Measurements from ENCODE around the gene EGFL7.

EGFL7 gene

GRCh38 chr9:136662656-136663581 lies at the start of gene EGFL7:
TSS of gene EGFL7 (plus strand) at chr9:136662916. CDS start at chr9:136668283, 5,367 bp downstream.
- H3K27ac Mint-ChIP-seq, result no peak within 1 kb of the TSS
- H3K9me3 Mint-ChIP-seq (ENCODE audit: low read depth), result no peaks in the 10 kb centered on the region
- no peaks in the 10 kb centered on the region for H3K36me3 Mint-ChIP-seq
- H3K4me1 Mint-ChIP-seq (ENCODE audit: low read depth), result peaks cover 8% of the 10 kb centered on the region
- no peak within 1 kb of the TSS for H3K4me3 Mint-ChIP-seq
- peaks cover 7% of the 10 kb centered on the region for H3K27me3 Mint-ChIP-seq

- Mint-ChIP-seq H3K4me3 (no peak overlapping the region), H3K36me3 (no peaks in the 10 kb centered on the region), H3K4me1 (ENCODE audit: low read depth) (no peaks in the 10 kb centered on the region), H3K27ac (no peak overlapping the region), H3K9me3 (ENCODE audit: low read depth) (no peaks in the 10 kb centered on the region), H3K27me3 (no peaks in the 10 kb centered on the region)
These were observed 48.8 kb upstream of the EGFL7 start for GRCh38 chr9:136613824-136614371.

GRCh38 chr9:136614372-136614922 lies 48.3 kb upstream of the EGFL7 start:
- H3K4me3 Mint-ChIP-seq, result no peak overlapping the region
- no peaks in the 10 kb centered on the region for H3K4me1 Mint-ChIP-seq (ENCODE audit: low read depth)
- no peaks in the 10 kb centered on the region for H3K27me3 Mint-ChIP-seq
- H3K36me3 Mint-ChIP-seq, result no peaks in the 10 kb centered on the region
- H3K9me3 Mint-ChIP-seq (ENCODE audit: low read depth), result no peaks in the 10 kb centered on the region
- H3K27ac Mint-ChIP-seq, result no peak overlapping the region

- H3K4me3 Mint-ChIP-seq, result no peak overlapping the region
- no peak overlapping the region for H3K27ac Mint-ChIP-seq
- H3K27me3 Mint-ChIP-seq, result no peaks in the 10 kb centered on the region
- H3K4me1 Mint-ChIP-seq (ENCODE audit: low read depth), result no peaks in the 10 kb centered on the region
- no peaks in the 10 kb centered on the region for H3K36me3 Mint-ChIP-seq
- no peaks in the 10 kb centered on the region for H3K9me3 Mint-ChIP-seq (ENCODE audit: low read depth)
These were observed 47.6 kb upstream of the EGFL7 start for GRCh38 chr9:136614967-136615623.

- Mint-ChIP-seq H3K4me3 (no peak overlapping the region), H3K36me3 (no peaks in the 10 kb centered on the region), H3K4me1 (ENCODE audit: low read depth) (no peaks in the 10 kb centered on the region), H3K27me3 (no peaks in the 10 kb centered on the region), H3K27ac (no peak overlapping the region), H3K9me3 (ENCODE audit: low read depth) (no peaks in the 10 kb centered on the region)
These were observed 46.9 kb upstream of the EGFL7 start for GRCh38 chr9:136615631-136616306.

GRCh38 chr9:136616307-136616635 lies 46.4 kb upstream of the EGFL7 start:
- no peaks in the 10 kb centered on the region for H3K27me3 Mint-ChIP-seq
- no peaks in the 10 kb centered on the region for H3K4me1 Mint-ChIP-seq (ENCODE audit: low read depth)
- H3K36me3 Mint-ChIP-seq, result no peaks in the 10 kb centered on the region
- H3K4me3 Mint-ChIP-seq, result no peak overlapping the region
- no peak overlapping the region for H3K27ac Mint-ChIP-seq
- no peaks in the 10 kb centered on the region for H3K9me3 Mint-ChIP-seq (ENCODE audit: low read depth)

GRCh38 chr9:136616948-136617695 lies 45.6 kb upstream of the EGFL7 start:
- no peaks in the 10 kb centered on the region for H3K9me3 Mint-ChIP-seq (ENCODE audit: low read depth)
- H3K36me3 Mint-ChIP-seq, result no peaks in the 10 kb centered on the region
- no peak overlapping the region for H3K27ac Mint-ChIP-seq
- no peak overlapping the region for H3K4me3 Mint-ChIP-seq
- H3K27me3 Mint-ChIP-seq, result no peaks in the 10 kb centered on the region
- no peaks in the 10 kb centered on the region for H3K4me1 Mint-ChIP-seq (ENCODE audit: low read depth)

- no peaks in the 10 kb centered on the region for H3K9me3 Mint-ChIP-seq (ENCODE audit: low read depth)
- H3K36me3 Mint-ChIP-seq, result no peaks in the 10 kb centered on the region
- H3K27me3 Mint-ChIP-seq, result no peaks in the 10 kb centered on the region
- no peak overlapping the region for H3K4me3 Mint-ChIP-seq
- no peaks in the 10 kb centered on the region for H3K4me1 Mint-ChIP-seq (ENCODE audit: low read depth)
- H3K27ac Mint-ChIP-seq, result no peak overlapping the region
These were observed 44.8 kb upstream of the EGFL7 start for GRCh38 chr9:136617746-136618579.

- Mint-ChIP-seq H3K9me3 (ENCODE audit: low read depth) (no peaks in the 10 kb centered on the region), H3K36me3 (no peaks in the 10 kb centered on the region), H3K27me3 (no peaks in the 10 kb centered on the region), H3K27ac (no peak overlapping the region), H3K4me1 (ENCODE audit: low read depth) (no peaks in the 10 kb centered on the region), H3K4me3 (no peak overlapping the region)
These were observed 43.9 kb upstream of the EGFL7 start for GRCh38 chr9:136618580-136619547.

- Mint-ChIP-seq H3K27ac (no peak overlapping the region), H3K27me3 (no peaks in the 10 kb centered on the region), H3K36me3 (no peaks in the 10 kb centered on the region), H3K9me3 (ENCODE audit: low read depth) (no peaks in the 10 kb centered on the region), H3K4me3 (no peak overlapping the region), H3K4me1 (ENCODE audit: low read depth) (no peaks in the 10 kb centered on the region)
These were observed 42.8 kb upstream of the EGFL7 start for GRCh38 chr9:136619742-136620440.

- no peaks in the 10 kb centered on the region for H3K27me3 Mint-ChIP-seq
- no peaks in the 10 kb centered on the region for H3K36me3 Mint-ChIP-seq
- H3K27ac Mint-ChIP-seq, result no peak overlapping the region
These were observed 42.2 kb upstream of the EGFL7 start for GRCh38 chr9:136620441-136621018.

More at GRCh38 chr9:136620441-136621018, 42.2 kb upstream of the EGFL7 start:
- no peaks in the 10 kb centered on the region for H3K9me3 Mint-ChIP-seq (ENCODE audit: low read depth)
- H3K4me1 Mint-ChIP-seq (ENCODE audit: low read depth), result no peaks in the 10 kb centered on the region
- no peak overlapping the region for H3K4me3 Mint-ChIP-seq

Measured in activated naive CD8-positive, alpha-beta T cell (primary cell).